HG03108 (cell line): ENCODE measurements around the gene CIBAR2.

Experiments
- ATAC-seq: cut with Tn5 transposase; IDR thresholded peaks from one replicate; pipeline ENCODE4 v1.9.1; 2021; ENCODE audit warnings: moderate library complexity; ENCODE audit not compliant: unreplicated experiment

The CIBAR2 gene

GRCh38 chr16:85144026-85144915 lies 32.0 kb upstream of the CIBAR2 start:
- no peak for ATAC-seq

- no peak for ATAC-seq
Measured at GRCh38 chr16:85142771-85143211, 30.5 kb upstream of the CIBAR2 start.

- no peak for ATAC-seq
Measured at GRCh38 chr16:85142129-85142513, 29.8 kb upstream of the CIBAR2 start.

- ATAC-seq: no peak
Measured at GRCh38 chr16:85141491-85142128, 29.3 kb upstream of the CIBAR2 start.

GRCh38 chr16:85140455-85141012 lies 28.3 kb upstream of the CIBAR2 start:
- ATAC-seq: no peak

- ATAC-seq: no peak
Measured at GRCh38 chr16:85139881-85140339, 27.6 kb upstream of the CIBAR2 start.

GRCh38 chr16:85138825-85139627 lies 26.8 kb upstream of the CIBAR2 start:
- no peak for ATAC-seq

- ATAC-seq: no peak
Measured at GRCh38 chr16:85138073-85138824, 26.0 kb upstream of the CIBAR2 start.

- no peak for ATAC-seq
Measured at GRCh38 chr16:85137323-85138072, 25.2 kb upstream of the CIBAR2 start.

- ATAC-seq: no peak
Measured at GRCh38 chr16:85136702-85137322, 24.5 kb upstream of the CIBAR2 start.

GRCh38 chr16:85136213-85136701 lies 24.0 kb upstream of the CIBAR2 start:
- no peak for ATAC-seq

- no peak for ATAC-seq
Measured at GRCh38 chr16:85134789-85135142, 22.5 kb upstream of the CIBAR2 start.

GRCh38 chr16:85134076-85134788 lies 22.0 kb upstream of the CIBAR2 start:
- ATAC-seq: no peak

- no peak for ATAC-seq
Measured at GRCh38 chr16:85133290-85133599, 21.0 kb upstream of the CIBAR2 start.

- no peak for ATAC-seq
Measured at GRCh38 chr16:85132456-85133289, 20.4 kb upstream of the CIBAR2 start.

GRCh38 chr16:85130705-85131028 lies 18.4 kb upstream of the CIBAR2 start:
- no peak for ATAC-seq

GRCh38 chr16:85129876-85130704 lies 17.8 kb upstream of the CIBAR2 start:
- ATAC-seq: no peak
